Esophagus squamous epithelium (tissue), 5 donors: ENCODE data around the gene RAP2B. TPM values are rescaled to one million over a fixed set of nuclear protein-coding genes. Genes with fewer than 3 reads are reported as not detected.

ENCODE experiments used
- DNase-seq: peaks from one replicate; lab custom pipeline; 2025; lab: John Stamatoyannopoulos, UW
- H3K27ac ChIP-seq, 4 donors: fragments of 200-600 bp; sonication (generic); one replicate each; pipeline ENCODE4 v1.5.1; 2016 to 2019; ENCODE audit warnings: mild to moderate bottlenecking in 1 of 4
- H3K27me3 ChIP-seq, 4 donors: fragments of 200-600 bp; sonication (generic); 1 replicate in 3 of 4; 2 replicates in 1 of 4; pipeline versions ENCODE4 v1.5.1 to v1.6.0; 2017 to 2021; ENCODE audit warnings: antibody characterized with exemption in 1 of 4
- H3K36me3 ChIP-seq, 3 donors: fragments of 200-600 bp; sonication (generic); one replicate each; pipeline ENCODE4 v1.5.1; 2016 to 2019
- H3K4me1 ChIP-seq, 3 donors: fragments of 200-600 bp; sonication (generic); one replicate each; pipeline ENCODE4 v1.5.1; 2017 to 2019
- H3K4me3 ChIP-seq, 4 donors: fragments of 200-600 bp; sonication (generic); 1 replicate in 3 of 4; 2 replicates in 1 of 4; pipeline ENCODE4 v1.5.1; 2016 to 2019; ENCODE audit warnings: mild to moderate bottlenecking in 2 of 4, moderate library complexity in 1 of 4
- H3K9me3 ChIP-seq, 3 donors: fragments of 200-600 bp; sonication (generic); one replicate each; pipeline ENCODE4 v1.5.1; 2016 to 2019
- CTCF ChIP-seq, 6 experiments: fragments of 450-650 bp in 4 of 6; fragments of 200-600 bp in 2 of 6; sonication (generic) in 2 of 6; IDR thresholded peaks; one replicate each; pipeline ENCODE4 v1.5.1; 2016 to 2019; ENCODE audit warnings: antibody characterized with exemption in 6 of 6, mild to moderate bottlenecking in 4 of 6, moderate library complexity in 4 of 6
- POLR2A ChIP-seq, 4 donors: fragments of 450-650 bp; IDR thresholded peaks; one replicate each; pipeline ENCODE4 v1.6.1; 2017; ENCODE audit warnings: antibody characterized with exemption in 4 of 4, mild to moderate bottlenecking in 4 of 4, moderate library complexity in 3 of 4
- WGBS, 2 donors: methylation state at CpG; one replicate each; pipeline ENCODE4 v1.1.5; 2018; 5-methylcytosine and 5-hydroxymethylcytosine counted together
- intact Hi-C: fragments of 100-400 bp; cut with DNase I; formaldehyde crosslinking; loops from one replicate; pipeline ENCODE4 v1.15.0; 2022
- total RNA-seq, 4 donors: library from RNA; depleted of rRNA; stranded (reverse); fragments of >200 nt; gene quantifications; one replicate each; pipeline ENCODE4 v1.1.0, GENCODE V29; 2016
- donor health status: DM: yes; HTN: yes; CAD: no.

The RAP2B gene
- total RNA-seq, 4 donors from 2014 or later, result 20.1 to 39.5 (median 29.7) TPM

GRCh38 chr3:153142961-153143360 lies 19.1 kb upstream of the RAP2B start:
- Histone ChIP-seq H3K4me3 (no peak overlapping the region), H3K4me1 (peaks cover 14 to 43% (median 21%) of the 10 kb centered on the region in 3 donors), H3K27ac (no peak overlapping the region), H3K9me3 (no peaks in the 10 kb centered on the region), H3K36me3 (no peaks in the 10 kb centered on the region), H3K27me3 (no peaks in the 10 kb centered on the region)
- WGBS, 2 donors, result 43 to 61% methylated on average over 1 of the region's 1 CpG
- TF ChIP-seq CTCF (IDR thresholded peaks at IDR 0.05) (no peak), POLR2A (IDR thresholded peaks at IDR 0.05) (no peak)
- no peak for DNase-seq
- intact Hi-C loops, result no loop called here

DNA sequence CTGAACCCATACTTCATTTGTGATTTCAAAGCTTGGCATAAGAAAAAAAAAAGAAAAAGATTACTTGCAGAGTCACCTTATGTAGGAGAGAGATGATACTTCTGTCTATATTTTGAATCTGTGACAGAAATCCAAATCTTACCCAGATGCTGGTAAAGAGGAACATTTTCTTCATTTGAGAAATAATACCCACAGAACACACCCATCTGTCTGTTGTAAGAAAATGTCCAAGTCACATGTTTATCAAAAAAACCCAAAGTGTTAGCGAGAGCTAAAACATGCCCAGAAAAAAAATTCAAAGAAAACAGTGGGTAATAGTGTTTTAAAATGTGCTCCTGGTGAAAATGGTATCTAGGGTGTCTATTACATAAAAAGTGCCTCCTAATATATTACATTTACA lies 18.0 kb upstream of the RAP2B start:
- Histone ChIP-seq H3K4me1 (peaks cover 7 to 34% (median 15%) of the 10 kb centered on the region in 3 donors), H3K9me3 (no peaks in the 10 kb centered on the region), H3K27me3 (no peaks in the 10 kb centered on the region), H3K4me3 (no peak overlapping the region), H3K27ac (no peak overlapping the region), H3K36me3 (no peaks in the 10 kb centered on the region)
- 73 to 84% methylated on average over 1 of the region's 1 CpG for WGBS, 2 donors
- TF ChIP-seq POLR2A (IDR thresholded peaks at IDR 0.05) (no peak), CTCF (IDR thresholded peaks at IDR 0.05) (no peak)
- intact Hi-C loops, result no loop called here
- DNase-seq, result no peak

DNA sequence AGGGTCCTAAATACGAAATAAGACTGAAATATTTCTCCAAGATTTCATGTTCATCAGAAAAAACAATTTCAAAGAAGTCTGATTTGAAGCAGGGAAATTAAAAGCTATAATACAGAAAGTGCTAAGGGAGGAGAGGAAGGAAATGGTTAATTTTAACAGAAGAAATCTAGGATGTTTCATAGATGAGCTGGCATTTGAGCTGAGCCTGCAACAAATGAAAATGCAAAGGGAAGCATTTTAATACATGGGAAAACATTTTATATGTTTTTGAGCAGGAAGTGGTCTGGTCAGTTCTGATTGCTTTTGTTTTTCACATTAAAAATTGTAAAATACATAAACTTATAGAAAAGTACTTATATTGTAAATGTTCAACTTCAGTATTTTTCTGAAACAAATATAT lies 17.2 kb upstream of the RAP2B start:
- WGBS, 2 donors, result 81 to 82% methylated on average over 1 of the region's 1 CpG
- DNase-seq, result no peak
- H3K9me3 ChIP-seq, result no peaks in the 10 kb centered on the region
- no peaks in the 10 kb centered on the region for H3K27me3 ChIP-seq
- H3K36me3 ChIP-seq, result no peaks in the 10 kb centered on the region
- intact Hi-C loops, result no loop called here
- H3K4me1 ChIP-seq, result peaks cover under 1 to 27% (median 8%) of the 10 kb centered on the region in 3 donors
- peak overlapping the region in 2 of 4 donors; percentile 5 to 13 for H3K27ac ChIP-seq
- TF ChIP-seq CTCF (IDR thresholded peaks at IDR 0.05), result no peak
- no peak for TF ChIP-seq POLR2A (IDR thresholded peaks at IDR 0.05)
- H3K4me3 ChIP-seq, result no peak overlapping the region

DNA sequence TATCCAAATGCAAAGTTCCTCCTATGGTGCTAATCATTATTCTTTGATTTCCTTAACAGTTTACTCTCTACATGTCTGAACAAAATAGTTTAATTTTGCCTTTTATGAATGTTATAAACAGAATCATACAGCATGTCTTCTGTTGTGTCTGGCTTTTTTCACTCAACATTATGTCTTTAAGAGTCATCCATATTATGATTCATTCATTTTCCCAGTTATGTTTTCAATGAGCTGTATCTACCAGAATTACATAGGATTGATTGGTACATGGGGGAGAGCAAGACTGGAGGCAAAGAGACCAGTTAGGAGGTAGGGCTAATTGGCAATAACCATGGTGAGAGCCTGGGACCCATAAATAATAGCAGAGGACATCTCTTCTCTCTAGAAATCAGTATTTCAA lies 16.6 kb upstream of the RAP2B start:
- Histone ChIP-seq H3K4me1 (peaks cover 0 to 20% (median 7%) of the 10 kb centered on the region in 3 donors), H3K9me3 (no peaks in the 10 kb centered on the region), H3K27me3 (no peaks in the 10 kb centered on the region), H3K36me3 (no peaks in the 10 kb centered on the region), H3K27ac (peak overlapping the region in 1 of 4 donors; percentile 13), H3K4me3 (no peak overlapping the region)
- DNase-seq, result no peak
- intact Hi-C loops, result no loop called here
- no peak for TF ChIP-seq POLR2A (IDR thresholded peaks at IDR 0.05)
- TF ChIP-seq CTCF (IDR thresholded peaks at IDR 0.05), result no peak

DNA sequence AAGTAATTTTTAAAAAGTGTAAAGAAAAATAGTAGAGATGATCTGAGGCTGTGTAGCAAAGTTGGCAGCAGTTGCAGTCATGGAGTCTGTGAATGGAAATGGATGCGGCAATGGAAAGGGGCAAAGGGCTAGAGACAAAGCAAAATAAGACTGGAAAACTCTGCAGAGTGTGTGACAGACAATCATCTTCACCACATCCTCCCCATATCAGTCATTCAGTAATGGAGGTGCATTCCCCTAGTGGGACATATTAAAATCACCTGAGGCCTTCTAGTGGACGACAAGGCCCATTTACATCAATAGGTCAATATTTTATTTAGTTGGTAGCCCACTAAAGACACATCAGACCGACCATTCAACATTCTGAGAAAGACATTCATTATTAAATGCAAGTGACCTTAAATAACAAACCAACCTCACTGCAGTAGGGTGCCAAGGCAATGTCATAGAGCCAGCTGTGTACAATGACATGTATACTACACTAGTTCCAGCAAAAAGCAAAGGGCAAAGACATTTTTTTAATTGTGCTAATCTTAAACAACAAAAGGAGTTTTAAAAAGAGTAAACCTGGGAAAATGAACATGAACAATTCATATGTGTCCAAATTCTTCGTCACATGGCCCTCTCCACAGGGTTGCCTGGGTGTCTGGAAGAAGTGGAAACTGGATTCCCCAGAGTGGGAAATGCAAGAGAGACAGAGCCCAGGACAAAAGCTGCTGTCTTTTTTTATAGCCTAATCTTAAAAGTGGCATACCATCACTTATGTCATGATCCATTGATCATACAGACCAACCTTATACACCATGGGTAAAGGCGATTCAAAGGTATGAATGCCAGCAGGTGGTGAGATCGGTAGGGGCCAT lies 15.6 kb upstream of the RAP2B start:
- intact Hi-C loops, result no loop called here
- no peaks in the 10 kb centered on the region for H3K9me3 ChIP-seq
- no peaks in the 10 kb centered on the region for H3K36me3 ChIP-seq
- no peak overlapping the region for H3K27ac ChIP-seq
- DNase-seq, result no peak
- H3K4me1 ChIP-seq, result peaks cover 0 to 13% (median 7%) of the 10 kb centered on the region in 3 donors
- 87 to 91% methylated on average over 6 of the region's 6 CpGs for WGBS, 2 donors
- no peaks in the 10 kb centered on the region for H3K27me3 ChIP-seq
- no peak overlapping the region for H3K4me3 ChIP-seq
- no peak for TF ChIP-seq POLR2A (IDR thresholded peaks at IDR 0.05)
- TF ChIP-seq CTCF (IDR thresholded peaks at IDR 0.05), result no peak
